Erythroblast (primary cell): ENCODE measurements around the gene CNDP1.

ENCODE experiments used
- GATA1 ChIP-seq: IDR thresholded peaks from 2 replicates; pipeline ENCODE4 v1.6.1; 2011; ENCODE audit warnings: low read depth, mild to moderate bottlenecking, control low read depth, low read length, moderate library complexity
- POLR2A ChIP-seq: IDR thresholded peaks from 2 replicates; pipeline ENCODE4 v1.6.1; 2011; ENCODE audit warnings: mild to moderate bottlenecking, low read length

GRCh38 chr18:74528913-74529312, 5.4 kb upstream of the CNDP1 start:
- no peak for TF ChIP-seq POLR2A
- TF ChIP-seq GATA1: no peak
